ENCODE results near the gene RIGI. TPM values are rescaled to one million over a fixed set of nuclear protein-coding genes. Genes with fewer than 3 reads are reported as not detected.
"Not testable (repeated sequence)": the region's sequence is repeated elsewhere in the genome, so short reads cannot be mapped to it uniquely, and the experiment has no call there.

RIGI gene
- total RNA-seq, 8 experiments from 2014 or later = 1.4 to 21.0 (median 3.6) TPM

DNA sequence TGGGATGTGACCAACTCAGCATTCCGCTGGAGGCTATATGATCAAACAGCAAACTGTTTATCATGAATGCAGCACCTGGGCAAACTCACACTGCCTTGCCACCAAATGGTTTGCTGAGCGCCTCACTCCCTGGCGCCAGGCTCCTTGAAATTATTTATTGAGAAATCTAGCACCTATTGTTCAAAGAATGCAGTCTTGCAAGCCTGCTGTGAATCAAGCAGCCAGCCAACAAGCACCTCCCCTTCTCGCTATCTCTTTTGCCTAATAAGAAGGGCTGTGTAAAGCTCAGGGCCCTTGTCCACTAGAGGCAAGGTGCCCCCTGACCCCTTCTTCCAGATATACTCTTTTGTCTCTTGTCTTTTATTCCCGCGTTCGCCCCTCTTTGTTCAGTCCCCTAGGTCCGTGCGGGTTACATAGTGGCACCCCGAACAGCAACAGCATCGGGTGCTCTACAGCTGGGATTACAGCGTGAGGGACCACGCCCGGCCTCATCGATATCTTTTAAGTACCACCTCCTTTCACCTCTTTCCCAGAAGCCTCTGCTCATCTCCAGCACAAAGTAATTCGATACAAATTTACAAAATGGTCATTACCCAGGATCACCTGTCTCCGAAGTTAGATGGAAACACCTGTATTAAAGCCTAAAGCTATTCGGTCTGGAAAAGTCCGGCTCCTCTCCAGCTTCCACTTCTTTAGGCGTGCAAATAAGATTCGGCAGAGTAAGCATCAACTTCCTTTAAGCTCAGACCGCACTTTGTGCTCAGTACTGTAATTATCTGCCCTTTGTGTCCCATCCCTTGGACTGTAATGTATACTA, 896 bp downstream of the RIGI start:
- H3K4me1 ChIP-seq (replicated peaks in 1 of 2) = peaks cover 0 to 4% of the 10 kb centered on the region in 2 donors
- H3K4me3 ChIP-seq = peak overlapping the region in 4 of 5 donors; percentile 48 to 66 (median 54)
- peak in 5 of 8 experiments; percentile 5 to 26 (median 5) for ATAC-seq (replicated peaks in 6 of 8)
- H3K27ac ChIP-seq = no peak overlapping the region
- in situ Hi-C loops (cut with MboI; ENCODE audit: low pct_unique_long_range_greater_than_20kb in 2 of 9, low sequenced_read_pairs in 9 of 9, unreplicated experiment in 9 of 9) = no loop called here
- WGBS, 10 experiments = 5 to 88% (median 50%) methylated on average over 3 to 15 of the region's 22 CpGs; no CpG with 5 or more reads in 1 of the 10 experiments

DNA sequence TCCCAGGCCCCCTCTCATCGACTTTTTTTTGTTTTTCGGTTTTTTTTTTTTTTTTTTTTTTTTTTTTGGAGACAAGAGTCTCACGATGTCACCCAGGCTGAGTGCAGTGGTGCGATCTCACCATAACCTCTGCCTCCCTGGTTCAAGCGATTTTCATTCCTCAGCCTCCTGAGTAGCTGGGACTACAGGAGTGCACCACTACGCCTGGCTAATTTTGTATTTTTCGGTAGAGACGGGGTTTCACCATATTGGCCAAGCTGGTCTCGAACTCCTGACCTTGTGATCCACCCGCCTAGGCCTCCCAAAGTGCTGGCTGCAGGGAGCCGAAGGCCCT, 1.5 kb downstream of the RIGI start:
- H3K4me1 ChIP-seq (replicated peaks in 1 of 2); H3K27ac ChIP-seq; ATAC-seq (replicated peaks in 6 of 8); in situ Hi-C loops (cut with MboI; ENCODE audit: low pct_unique_long_range_greater_than_20kb in 2 of 9, low sequenced_read_pairs in 9 of 9, unreplicated experiment in 9 of 9): not testable (repeated sequence)
- WGBS, 10 experiments = 76 to 100% (median 94%) methylated on average over 1 to 9 of the region's 11 CpGs; no CpG with 5 or more reads in 2 of the 10 experiments
- H3K4me3 ChIP-seq = peak overlapping the region in 2 of 5 donors; percentile 48 to 55

DNA sequence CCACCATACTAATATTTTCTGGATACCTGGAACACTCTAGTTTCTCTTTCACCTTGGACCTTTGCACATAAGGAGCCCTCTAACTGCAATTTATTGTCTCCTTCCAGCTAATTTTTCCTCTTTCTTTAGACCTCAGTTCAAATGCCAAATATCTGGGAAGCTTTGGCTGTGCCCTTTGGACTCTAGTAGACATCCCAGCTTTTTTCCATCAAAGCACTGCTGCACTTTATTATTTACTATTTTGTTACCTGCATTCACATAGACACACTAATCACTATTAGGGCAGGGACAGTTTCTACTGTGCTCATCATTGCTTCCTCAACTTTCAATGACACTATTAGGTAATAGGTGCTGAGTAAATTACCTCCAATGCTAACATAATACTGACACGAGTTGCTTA, 2.1 kb downstream of the RIGI start:
- H3K27ac ChIP-seq = no peak overlapping the region
- H3K4me1 ChIP-seq (replicated peaks in 1 of 2) = peaks cover 0 to 4% of the 10 kb centered on the region in 2 donors
- ATAC-seq (replicated peaks in 6 of 8) = no peak
- WGBS, 10 experiments = 20 to 100% (median 100%) methylated on average over 1 of the region's 1 CpG; no CpG with 5 or more reads in 3 of the 10 experiments
- no peak overlapping the region for H3K4me3 ChIP-seq
- in situ Hi-C loops (cut with MboI; ENCODE audit: low pct_unique_long_range_greater_than_20kb in 2 of 9, low sequenced_read_pairs in 9 of 9, unreplicated experiment in 9 of 9) = no loop called here

DNA sequence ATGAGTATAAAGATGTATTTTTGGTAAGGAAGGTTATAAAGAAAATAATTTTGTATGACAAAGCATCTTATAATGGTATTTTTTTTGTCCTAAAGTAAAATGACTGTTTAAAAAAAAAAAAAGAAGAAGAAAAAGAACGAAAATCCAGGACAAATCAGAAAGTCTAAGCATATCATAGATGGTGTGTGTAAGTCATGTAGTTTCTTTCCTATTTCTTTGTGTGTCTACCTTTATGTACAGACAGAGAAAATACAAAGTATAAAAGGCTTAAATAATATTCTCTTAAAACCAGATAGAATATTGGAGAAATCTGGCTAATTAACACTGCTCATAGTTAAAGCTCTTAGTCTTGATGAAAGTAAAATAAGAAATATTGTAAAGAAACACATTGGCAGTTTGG, 7.7 kb downstream of the RIGI start:
- Histone ChIP-seq H3K4me3 (no peak overlapping the region), H3K27ac (no peak overlapping the region), H3K4me1 (replicated peaks in 1 of 2) (no peaks in the 10 kb centered on the region)
- 36 to 100% (median 79%) methylated on average over 1 of the region's 1 CpG for WGBS, 10 experiments
- no peak for ATAC-seq (replicated peaks in 6 of 8)
- in situ Hi-C loops (cut with MboI; ENCODE audit: low pct_unique_long_range_greater_than_20kb in 2 of 9, low sequenced_read_pairs in 9 of 9, unreplicated experiment in 9 of 9) = no loop called here

DNA sequence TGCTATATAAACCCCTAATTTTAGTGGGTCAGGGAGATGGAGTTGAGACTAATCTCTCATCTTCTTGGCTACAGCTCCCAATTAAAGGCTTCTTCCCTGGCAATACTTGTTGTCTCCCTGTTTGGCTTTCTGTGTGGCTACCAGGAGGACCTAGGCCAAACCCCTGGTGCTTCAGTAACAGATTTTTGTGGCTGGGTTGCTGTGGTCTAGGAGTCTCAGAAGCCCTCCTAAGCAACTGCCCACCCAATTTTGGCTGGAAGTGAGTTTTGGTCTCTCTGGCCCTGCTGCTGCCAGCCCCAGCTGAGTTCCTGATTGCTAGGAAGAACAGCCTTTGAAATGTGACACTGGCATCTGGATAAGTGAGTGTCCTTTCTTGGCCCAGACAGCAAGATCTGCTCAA, 9.8 kb downstream of the RIGI start:
- in situ Hi-C loops (cut with MboI; ENCODE audit: low pct_unique_long_range_greater_than_20kb in 2 of 9, low sequenced_read_pairs in 9 of 9, unreplicated experiment in 9 of 9) = no loop called here
- H3K27ac ChIP-seq = no peak overlapping the region
- H3K4me3 ChIP-seq = no peak overlapping the region
- no peaks in the 10 kb centered on the region for H3K4me1 ChIP-seq (replicated peaks in 1 of 2)
- no peak for ATAC-seq (replicated peaks in 6 of 8)

DNA sequence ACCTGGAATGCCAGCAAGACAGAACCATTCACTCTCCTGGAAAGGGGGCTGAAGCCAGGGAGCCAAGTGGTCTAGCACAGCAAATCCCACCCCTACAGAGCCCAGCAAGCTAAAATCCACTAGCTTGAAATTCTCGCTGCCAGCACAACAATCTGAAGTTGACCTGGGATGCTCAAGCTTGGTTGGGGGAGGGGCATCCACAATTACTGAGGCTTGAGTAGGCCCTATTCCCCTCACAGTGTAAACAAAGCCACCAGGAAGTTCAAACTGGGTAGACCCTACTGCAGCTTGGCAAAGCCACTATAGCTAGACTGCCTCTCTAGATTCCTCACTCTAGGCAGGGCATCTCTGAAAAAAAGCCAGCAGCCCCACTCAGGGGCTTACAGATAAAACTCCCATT, 17.3 kb downstream of the RIGI start:
- Histone ChIP-seq H3K27ac (no peak overlapping the region), H3K4me1 (replicated peaks in 1 of 2) (no peaks in the 10 kb centered on the region), H3K4me3 (no peak overlapping the region)
- no peak for ATAC-seq (replicated peaks in 6 of 8)
- in situ Hi-C loops (cut with MboI; ENCODE audit: low pct_unique_long_range_greater_than_20kb in 2 of 9, low sequenced_read_pairs in 9 of 9, unreplicated experiment in 9 of 9) = no loop called here
- 80 to 100% methylated on average over 1 of the region's 1 CpG; no CpG with 5 or more reads in 8 of the 10 experiments for WGBS, 10 experiments

DNA sequence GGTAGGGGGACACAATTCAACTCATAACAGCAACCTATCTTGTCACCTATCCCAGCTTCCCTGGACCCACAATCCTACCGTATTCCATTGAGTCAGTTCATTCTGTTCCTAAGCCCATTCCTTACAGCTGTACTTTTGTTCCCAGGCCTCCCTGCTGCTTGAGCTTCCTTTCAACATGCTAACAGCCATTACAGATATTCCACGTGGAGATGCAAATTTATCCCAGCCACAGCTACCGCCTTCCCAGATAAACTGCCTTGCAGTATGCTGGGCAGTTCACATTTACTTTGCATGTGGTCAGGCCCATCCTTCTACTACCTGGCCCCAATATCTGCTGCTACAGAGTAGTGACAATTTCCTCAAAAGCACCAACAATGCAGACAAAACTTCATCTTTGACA, 23.0 kb downstream of the RIGI start:
- peak in 3 of 8 experiments; percentile 13 to 67 (median 67) for ATAC-seq (replicated peaks in 6 of 8)
- no peaks in the 10 kb centered on the region for H3K4me1 ChIP-seq (replicated peaks in 1 of 2)
- in situ Hi-C loops (cut with MboI; ENCODE audit: low pct_unique_long_range_greater_than_20kb in 2 of 9, low sequenced_read_pairs in 9 of 9, unreplicated experiment in 9 of 9) = no loop called here
- no peak overlapping the region for H3K4me3 ChIP-seq
- WGBS, 10 experiments = 0 to 100% (median 49%) methylated on average over 1 to 3 of the region's 3 CpGs; no CpG with 5 or more reads in 1 of the 10 experiments
- H3K27ac ChIP-seq = no peak overlapping the region

DNA sequence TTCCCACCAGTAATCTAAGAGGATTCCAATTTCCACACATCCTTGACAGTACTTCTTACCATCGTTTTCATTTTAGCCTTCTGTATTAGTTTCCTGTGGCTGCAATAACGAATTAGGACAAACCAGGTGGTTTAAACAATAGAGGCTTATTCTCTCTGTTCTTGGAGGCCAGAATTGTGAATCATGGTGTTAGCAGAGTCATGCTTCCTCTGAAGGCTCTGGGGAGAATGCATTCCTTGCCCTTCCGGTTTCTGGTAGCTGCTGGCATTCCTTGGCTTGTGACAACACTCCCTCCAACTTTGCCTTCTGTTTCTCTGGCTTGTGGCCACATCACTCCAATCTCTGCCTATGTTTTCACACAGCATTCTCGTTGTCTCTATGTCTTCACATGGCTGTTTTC, 23.5 kb downstream of the RIGI start:
- ATAC-seq (replicated peaks in 6 of 8) = peak in 3 of 8 experiments; percentile 11 to 66 (median 66)

DNA sequence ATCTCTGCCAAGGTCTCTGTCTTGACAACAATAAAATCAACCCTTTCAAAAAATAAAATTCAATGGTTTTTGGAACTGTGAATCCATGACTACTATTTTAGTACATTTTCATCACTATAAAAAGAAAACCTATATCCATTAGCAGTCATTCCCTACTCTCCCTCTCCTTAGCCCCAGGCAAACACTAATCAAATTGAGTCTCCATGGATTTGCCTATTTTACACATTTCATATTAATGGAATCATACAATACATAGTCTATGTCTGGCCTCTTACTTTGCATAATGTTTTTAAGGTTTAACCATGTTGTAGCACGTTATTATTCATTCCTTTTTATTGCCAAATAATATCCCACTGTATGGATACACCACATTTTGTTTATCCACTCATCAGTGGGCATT, 24.1 kb downstream of the RIGI start:
- WGBS, 10 experiments = 0 to 100% (median 76%) methylated on average over 1 of the region's 1 CpG; no CpG with 5 or more reads in 2 of the 10 experiments
- Histone ChIP-seq H3K27ac (no peak overlapping the region), H3K4me1 (replicated peaks in 1 of 2) (no peaks in the 10 kb centered on the region), H3K4me3 (no peak overlapping the region)
- in situ Hi-C loops (cut with MboI; ENCODE audit: low pct_unique_long_range_greater_than_20kb in 2 of 9, low sequenced_read_pairs in 9 of 9, unreplicated experiment in 9 of 9) = no loop called here
- ATAC-seq (replicated peaks in 6 of 8) = peak in 1 of 8 experiments; percentile 67

More for the DNA sequence above, 23.5 kb downstream of the RIGI start:
- Histone ChIP-seq H3K4me1 (replicated peaks in 1 of 2) (no peaks in the 10 kb centered on the region), H3K4me3 (no peak overlapping the region), H3K27ac (no peak overlapping the region)
- WGBS, 10 experiments = 33 to 84% (median 71%) methylated on average over 1 to 4 of the region's 4 CpGs; no CpG with 5 or more reads in 3 of the 10 experiments
- in situ Hi-C loops (cut with MboI; ENCODE audit: low pct_unique_long_range_greater_than_20kb in 2 of 9, low sequenced_read_pairs in 9 of 9, unreplicated experiment in 9 of 9) = no loop called here

DNA sequence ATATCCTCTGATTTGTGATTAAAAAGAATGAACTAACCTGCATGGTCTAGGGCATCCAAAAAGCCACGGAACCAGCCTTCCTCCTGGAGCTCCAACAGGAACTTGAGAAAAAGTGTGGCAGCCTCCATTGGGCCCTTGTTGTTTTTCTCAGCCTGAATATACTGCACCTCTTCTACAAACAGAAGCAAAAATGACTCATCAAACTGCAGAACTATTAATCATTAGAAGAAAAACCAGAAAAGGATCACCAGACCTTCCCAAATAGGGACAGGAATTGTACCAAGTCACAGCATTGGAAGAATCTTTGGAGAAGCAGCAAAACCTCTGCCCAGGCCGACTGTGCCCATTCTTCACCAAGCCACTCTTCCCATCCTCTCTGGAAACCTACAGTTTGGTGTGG, 25.2 kb downstream of the RIGI start:
- ATAC-seq (replicated peaks in 6 of 8) = no peak
- 60 to 83% (median 76%) methylated on average over 1 to 2 of the region's 2 CpGs; no CpG with 5 or more reads in 5 of the 10 experiments for whole genome bisulfite sequencing, 10 experiments
- Histone ChIP-seq H3K27ac (no peak overlapping the region), H3K4me1 (replicated peaks in 1 of 2) (no peaks in the 10 kb centered on the region), H3K4me3 (no peak overlapping the region)
- in situ Hi-C loops (cut with MboI; ENCODE audit: low pct_unique_long_range_greater_than_20kb in 2 of 9, low sequenced_read_pairs in 9 of 9, unreplicated experiment in 9 of 9) = no loop called here

DNA sequence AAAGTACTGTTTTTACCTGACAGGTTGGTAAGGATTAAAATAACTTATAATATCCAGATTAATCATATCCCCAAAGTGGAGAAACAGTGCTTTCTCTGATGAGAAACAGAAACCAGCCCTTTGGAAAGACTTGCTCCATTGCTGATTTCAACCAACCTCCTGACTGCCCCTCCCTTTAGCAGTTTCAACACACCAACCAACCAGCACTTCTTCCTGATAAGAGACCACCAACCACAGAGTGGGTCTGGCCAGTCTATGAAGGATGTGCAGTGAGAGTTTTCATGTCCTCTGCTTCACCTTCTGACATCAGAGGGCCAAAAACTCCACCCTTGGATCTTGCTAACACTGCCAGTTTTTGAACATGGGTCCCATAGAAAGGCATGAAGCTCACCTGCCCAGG, 28.1 kb downstream of the RIGI start:
- Histone ChIP-seq H3K4me3 (no peak overlapping the region), H3K4me1 (replicated peaks in 1 of 2) (no peaks in the 10 kb centered on the region), H3K27ac (no peak overlapping the region)
- no peak for ATAC-seq (replicated peaks in 6 of 8)
- in situ Hi-C loops (cut with MboI; ENCODE audit: low pct_unique_long_range_greater_than_20kb in 2 of 9, low sequenced_read_pairs in 9 of 9, unreplicated experiment in 9 of 9) = no loop called here

DNA sequence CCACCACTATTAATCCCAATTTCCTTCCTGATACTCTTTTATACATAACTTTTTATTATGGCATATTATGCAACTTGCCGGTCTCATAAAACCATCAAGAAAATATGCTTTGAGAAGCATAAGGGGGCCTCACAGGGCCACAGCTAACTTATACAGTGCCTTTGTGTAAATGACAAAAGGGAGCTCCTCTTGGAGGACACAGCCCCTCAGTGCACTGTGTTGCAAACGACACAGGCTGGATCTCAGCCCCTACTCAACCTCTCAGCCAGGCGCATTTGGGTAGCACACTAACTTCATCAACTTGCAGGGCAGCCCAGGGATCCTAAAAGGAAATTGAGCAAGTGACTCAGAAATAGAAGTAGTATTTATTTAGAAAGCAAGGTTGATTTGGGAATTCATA, 35.4 kb downstream of the RIGI start:
- Histone ChIP-seq H3K27ac (no peak overlapping the region), H3K4me1 (replicated peaks in 1 of 2) (no peaks in the 10 kb centered on the region), H3K4me3 (no peak overlapping the region)
- peak in 3 of 8 experiments; percentile 26 to 61 (median 38) for ATAC-seq (replicated peaks in 6 of 8)
- WGBS, 10 experiments = 38 to 95% (median 70%) methylated on average over 1 to 3 of the region's 3 CpGs; no CpG with 5 or more reads in 3 of the 10 experiments
- in situ Hi-C loops (cut with MboI; ENCODE audit: low pct_unique_long_range_greater_than_20kb in 2 of 9, low sequenced_read_pairs in 9 of 9, unreplicated experiment in 9 of 9) = no loop called here

DNA sequence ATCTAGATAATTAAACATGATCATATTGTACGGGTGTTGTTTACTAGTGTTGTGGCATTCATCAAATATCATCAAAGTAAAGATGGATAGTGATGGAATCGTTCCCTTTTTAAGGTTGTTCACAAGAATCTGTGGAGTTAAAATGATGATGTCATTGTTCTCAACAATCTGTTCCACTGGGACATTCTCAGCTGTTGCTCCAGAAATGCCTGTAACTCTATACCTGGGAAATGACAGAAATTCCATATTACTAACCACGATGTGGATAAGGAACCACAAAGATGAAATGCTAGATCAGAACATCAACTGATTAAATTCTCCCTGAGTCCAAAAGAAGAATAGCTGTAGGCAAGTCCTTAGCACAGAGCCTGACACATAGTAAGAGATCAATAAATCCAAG, 38.0 kb downstream of the RIGI start:
- ATAC-seq (replicated peaks in 6 of 8) = no peak
- no peak overlapping the region for H3K27ac ChIP-seq
- 32 to 100% (median 82%) methylated on average over 1 to 3 of the region's 3 CpGs; no CpG with 5 or more reads in 2 of the 10 experiments for WGBS, 10 experiments
- H3K4me3 ChIP-seq = no peak overlapping the region
- in situ Hi-C loops (cut with MboI; ENCODE audit: low pct_unique_long_range_greater_than_20kb in 2 of 9, low sequenced_read_pairs in 9 of 9, unreplicated experiment in 9 of 9) = no loop called here
- H3K4me1 ChIP-seq (replicated peaks in 1 of 2) = no peaks in the 10 kb centered on the region

Measured in motor neuron (in vitro differentiated cells).